Neuronal stem cell (in vitro differentiated cells): ENCODE data around the gene HEXD.

Source experiments
- DNase-seq: peaks from one replicate; pipeline ENCODE4 v3.0.0-alpha.2; 2013; ENCODE audit warnings: low spot score
- H2AFZ ChIP-seq: one replicate; pipeline ENCODE4 v1.6.1; 2013; ENCODE audit warnings: mild to moderate bottlenecking, low read length, inconsistent platforms
- H2AK5ac ChIP-seq: 2 replicates; pipeline ENCODE4 v1.6.1; 2013; ENCODE audit warnings: low read depth, mild to moderate bottlenecking, inconsistent platforms, low read length, moderate library complexity, mixed read lengths
- H2BK120ac ChIP-seq: 2 replicates; pipeline ENCODE4 v1.6.1; 2013; ENCODE audit warnings: low read depth, mild to moderate bottlenecking, inconsistent platforms, low read length, moderate library complexity, mixed read lengths
- H2BK12ac ChIP-seq: one replicate; pipeline ENCODE4 v1.6.1; 2013; ENCODE audit warnings: low read length, inconsistent platforms
- H2BK15ac ChIP-seq: 2 replicates; pipeline ENCODE4 v1.6.1; 2013; ENCODE audit warnings: mild to moderate bottlenecking, low read length, inconsistent platforms, mixed read lengths
- H2BK5ac ChIP-seq: one replicate; pipeline ENCODE4 v1.6.1; 2013; ENCODE audit warnings: inconsistent platforms, mild to moderate bottlenecking, low read length, moderate library complexity
- H3K14ac ChIP-seq: one replicate; pipeline ENCODE4 v1.6.1; 2013; ENCODE audit warnings: low read length, inconsistent platforms
- H3K18ac ChIP-seq: 2 replicates; pipeline ENCODE4 v1.6.1; 2013; ENCODE audit warnings: low read length, inconsistent platforms
- H3K23ac ChIP-seq: 2 replicates; pipeline ENCODE4 v1.6.1; 2013; ENCODE audit warnings: low read depth, mild to moderate bottlenecking, mixed read lengths, low read length, inconsistent platforms; ENCODE audit not compliant: poor library complexity
- H3K27ac ChIP-seq: replicated peaks from 3 replicates; pipeline ENCODE4 v1.5.1; 2013; ENCODE audit warnings: low read length, inconsistent platforms
- H3K27me3 ChIP-seq, 3 experiments: 2 replicates each; pipeline ENCODE4 v1.6.1; 2013; ENCODE audit warnings: low read length in 3 of 3, mild to moderate bottlenecking in 2 of 3, inconsistent platforms in 1 of 3, low read depth in 1 of 3, mixed read lengths in 1 of 3, moderate library complexity in 1 of 3; ENCODE audit not compliant: control insufficient read depth in 3 of 3, insufficient read depth in 3 of 3
- H3K36me3 ChIP-seq, 2 donors: replicated peaks in 1 of 2; 2 replicates each; pipeline ENCODE4 v1.6.1; 2013; ENCODE audit warnings: low read length in 2 of 2; ENCODE audit not compliant: control insufficient read depth in 2 of 2, insufficient read depth in 2 of 2
- H3K4ac ChIP-seq: 2 replicates; pipeline ENCODE4 v1.6.1; 2013; ENCODE audit warnings: inconsistent platforms, mild to moderate bottlenecking, low read length, moderate library complexity
- H3K4me1 ChIP-seq, 2 donors: 1 replicate in 1 of 2; 2 replicates in 1 of 2; pipeline ENCODE4 v1.6.1; 2013; ENCODE audit warnings: low read length in 2 of 2, low read depth in 1 of 2; ENCODE audit not compliant: control insufficient read depth in 2 of 2, insufficient read depth in 1 of 2
- H3K4me2 ChIP-seq: one replicate; pipeline ENCODE4 v1.6.1; 2013; ENCODE audit warnings: mild to moderate bottlenecking, low read length, inconsistent platforms; ENCODE audit not compliant: insufficient read depth, poor library complexity, severe bottlenecking
- H3K4me3 ChIP-seq, 2 donors: 2 replicates each; pipeline ENCODE4 v1.5.1; 2013; ENCODE audit warnings: low read length in 2 of 2, mild to moderate bottlenecking in 2 of 2, inconsistent platforms in 1 of 2, moderate library complexity in 1 of 2
- H3K79me1 ChIP-seq: one replicate; pipeline ENCODE4 v1.6.1; 2013; ENCODE audit warnings: low read depth, mild to moderate bottlenecking, inconsistent platforms, low read length, moderate library complexity
- H3K9ac ChIP-seq: one replicate; pipeline ENCODE4 v1.6.1; 2013; ENCODE audit warnings: mild to moderate bottlenecking, low read depth, low read length, inconsistent platforms; ENCODE audit not compliant: poor library complexity
- H3K9me3 ChIP-seq, 2 donors: replicated peaks in 1 of 2; 2 replicates each; pipeline versions ENCODE3 to v1.6.1; 2013; ENCODE audit warnings: low read length in 2 of 2, mild to moderate bottlenecking in 2 of 2, inconsistent platforms in 1 of 2, low read depth in 1 of 2, mixed read lengths in 1 of 2, moderate library complexity in 1 of 2; ENCODE audit not compliant: control insufficient read depth in 2 of 2, insufficient read depth in 1 of 2
- H4K8ac ChIP-seq: one replicate; pipeline ENCODE4 v1.6.1; 2013; ENCODE audit warnings: low read depth, mild to moderate bottlenecking, inconsistent platforms, low read length, moderate library complexity
- H4K91ac ChIP-seq: one replicate; pipeline ENCODE4 v1.6.1; 2013; ENCODE audit warnings: low read length, low read depth, mild to moderate bottlenecking, inconsistent platforms; ENCODE audit not compliant: poor library complexity
- WGBS, 2 donors: extraction: QIAGEN DNeasy Blood & Tissue Kit; methylation state at CpG; one replicate each; pipeline ENCODE4 v1.1.7; 2013; ENCODE audit warnings: missing lambda C conversion rate in 2 of 2, mixed read lengths in 1 of 2; ENCODE audit not compliant: insufficient read length in 2 of 2, insufficient replicate concordance in 1 of 2; ENCODE audit errors: extremely low coverage in 2 of 2; 5-methylcytosine and 5-hydroxymethylcytosine counted together

Gene HEXD

DNA sequence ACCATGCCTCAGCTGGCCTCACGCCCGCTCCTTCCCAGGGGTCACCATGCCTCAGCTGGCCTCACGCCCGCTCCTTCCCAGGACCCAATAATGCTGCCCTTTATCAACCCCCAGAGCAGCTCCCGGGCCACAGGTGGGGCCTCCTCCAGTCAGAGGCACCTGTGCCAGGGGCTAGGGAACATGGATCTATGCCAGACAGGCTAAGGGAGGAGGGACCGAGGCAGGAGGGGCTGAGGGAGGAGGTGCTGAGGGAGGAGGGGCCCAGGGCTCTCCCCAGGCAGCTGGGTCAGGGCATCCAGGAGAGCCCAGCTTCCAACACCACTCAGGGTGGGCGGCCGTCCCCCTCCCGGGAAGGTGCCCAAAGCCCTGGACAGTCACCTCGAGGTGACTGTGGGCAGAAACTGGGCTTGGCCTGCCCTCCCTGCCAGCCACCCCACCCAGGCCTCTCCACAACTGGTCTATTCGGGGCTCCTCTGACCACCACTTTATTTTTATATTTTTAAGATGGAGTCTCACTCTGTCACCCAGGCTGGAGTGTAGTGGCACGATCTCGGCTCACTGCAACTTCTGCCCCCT, 27.2 kb upstream of the HEXD start:
- no peak overlapping the region for H3K23ac ChIP-seq
- no peak overlapping the region for H3K18ac ChIP-seq
- H3K27ac ChIP-seq, result no peak overlapping the region
- no peak overlapping the region for H3K14ac ChIP-seq
- no peak overlapping the region for H2AK5ac ChIP-seq
- H2BK120ac ChIP-seq, result no peak overlapping the region
- H3K27me3 ChIP-seq, result no peaks in the 10 kb centered on the region
- no peak overlapping the region for H3K4me3 ChIP-seq
- peaks cover 4 to 5% of the 10 kb centered on the region in 2 donors for H3K4me1 ChIP-seq
- no peak overlapping the region for H2AFZ ChIP-seq
- H3K4ac ChIP-seq, result no peak overlapping the region
- H2BK15ac ChIP-seq, result no peak overlapping the region
- H3K36me3 ChIP-seq, result peaks cover 4 to 29% of the 10 kb centered on the region in 2 donors
- WGBS, 2 donors, result no CpG with 5 or more reads among the region's 13 CpGs
- no peak for DNase-seq
- H4K91ac ChIP-seq, result no peak overlapping the region
- H3K79me1 ChIP-seq, result no peaks in the 10 kb centered on the region
- no peak overlapping the region for H2BK5ac ChIP-seq
- no peak overlapping the region for H4K8ac ChIP-seq
- no peak overlapping the region for H2BK12ac ChIP-seq
- no peaks in the 10 kb centered on the region for H3K9me3 ChIP-seq
- no peak overlapping the region for H3K4me2 ChIP-seq
- H3K9ac ChIP-seq, result no peak overlapping the region

DNA sequence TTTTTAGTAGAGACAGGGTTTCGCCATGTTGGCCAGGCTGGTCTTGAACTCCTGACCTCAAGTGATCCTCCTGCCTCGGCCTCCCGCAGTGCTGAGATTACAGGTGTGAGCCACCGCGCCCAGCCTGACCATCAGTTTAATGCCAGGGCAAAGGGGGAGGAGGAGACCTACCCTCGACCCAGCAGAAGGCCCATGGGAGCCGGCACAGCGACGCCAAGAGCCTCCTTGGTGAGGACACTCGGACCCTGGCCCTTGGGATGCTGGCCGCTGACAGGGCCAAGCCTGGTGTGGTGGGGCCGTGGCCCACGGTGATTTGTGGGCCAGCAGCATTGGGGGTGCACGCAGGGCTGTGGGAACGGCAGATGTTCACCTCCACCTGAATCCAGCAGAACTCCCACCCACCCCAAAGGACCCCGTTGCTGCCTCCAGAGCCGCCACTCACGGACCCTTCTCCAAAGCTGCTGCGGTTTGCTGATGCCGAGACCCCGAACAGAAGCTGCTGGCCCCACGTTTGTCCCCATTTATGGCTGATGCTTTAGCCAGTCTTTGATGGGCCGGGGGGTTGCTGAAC, 26.6 kb upstream of the HEXD start:
- Histone ChIP-seq H3K4ac (no peak overlapping the region), H3K4me1 (peaks cover 0 to 1% of the 10 kb centered on the region in 2 donors), H3K36me3 (peaks cover 4 to 29% of the 10 kb centered on the region in 2 donors), H2BK15ac (no peak overlapping the region), H2AK5ac (no peak overlapping the region), H3K9ac (no peak overlapping the region), H2BK120ac (no peak overlapping the region), H4K8ac (no peak overlapping the region), H4K91ac (no peak overlapping the region), H2AFZ (no peak overlapping the region), H3K27me3 (no peaks in the 10 kb centered on the region), H2BK12ac (no peak overlapping the region), H3K27ac (no peak overlapping the region), H3K18ac (no peak overlapping the region), H3K14ac (no peak overlapping the region), H2BK5ac (no peak overlapping the region), H3K79me1 (no peaks in the 10 kb centered on the region), H3K4me2 (no peak overlapping the region), H3K23ac (no peak overlapping the region), H3K9me3 (no peaks in the 10 kb centered on the region), H3K4me3 (no peak overlapping the region)
- WGBS, 2 donors, result no CpG with 5 or more reads among the region's 23 CpGs
- no peak for DNase-seq

DNA sequence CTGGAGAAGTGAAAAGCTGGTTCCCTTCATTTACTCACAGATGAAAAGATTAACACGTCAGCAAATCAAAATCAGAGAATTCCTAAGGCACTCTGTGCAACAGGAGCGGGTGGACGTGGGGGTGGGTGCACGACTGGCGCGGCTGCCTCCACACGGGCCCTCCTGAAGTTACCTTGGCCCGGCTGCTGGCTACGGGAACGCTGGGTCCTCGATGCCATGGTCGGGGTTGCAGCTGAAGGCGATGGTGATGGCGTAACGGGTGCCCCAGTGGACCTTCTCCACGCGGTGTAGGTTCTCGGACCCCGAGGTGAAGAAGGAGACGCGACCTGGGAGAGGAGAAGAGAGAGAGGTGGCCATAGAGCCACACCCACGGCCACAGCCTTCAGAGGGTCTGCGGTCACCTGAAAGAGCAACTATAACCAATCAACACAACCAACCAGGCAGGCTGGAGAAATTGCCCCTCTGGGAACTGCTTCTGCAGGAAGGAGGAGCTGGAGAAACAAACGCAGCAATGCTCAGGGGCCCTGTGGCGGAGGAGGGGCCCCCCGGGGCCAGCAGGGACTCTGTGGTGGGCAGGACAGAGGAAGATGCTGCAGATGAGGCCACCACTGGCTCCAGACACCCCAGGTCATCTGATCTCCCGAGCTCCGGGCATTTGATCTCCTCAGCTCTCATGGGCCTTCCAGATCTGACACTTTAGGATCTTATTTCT, 25.8 kb upstream of the HEXD start:
- H3K4me3 ChIP-seq, result no peak overlapping the region
- H4K8ac ChIP-seq, result no peak overlapping the region
- no peak overlapping the region for H2AFZ ChIP-seq
- no peaks in the 10 kb centered on the region for H3K9me3 ChIP-seq
- H3K27me3 ChIP-seq, result no peaks in the 10 kb centered on the region
- no peak overlapping the region for H2BK12ac ChIP-seq
- no peak overlapping the region for H2BK15ac ChIP-seq
- H3K4me1 ChIP-seq, result no peaks in the 10 kb centered on the region
- WGBS, 2 donors, result no CpG with 5 or more reads among the region's 28 CpGs
- H3K23ac ChIP-seq, result no peak overlapping the region
- H3K36me3 ChIP-seq, result peaks cover 4 to 29% of the 10 kb centered on the region in 2 donors
- H2AK5ac ChIP-seq, result no peak overlapping the region
- DNase-seq, result no peak
- no peak overlapping the region for H3K14ac ChIP-seq
- H3K79me1 ChIP-seq, result no peaks in the 10 kb centered on the region
- no peak overlapping the region for H3K27ac ChIP-seq
- H3K4ac ChIP-seq, result no peak overlapping the region
- no peak overlapping the region for H2BK120ac ChIP-seq
- no peak overlapping the region for H3K9ac ChIP-seq
- H3K4me2 ChIP-seq, result no peak overlapping the region
- no peak overlapping the region for H4K91ac ChIP-seq
- H3K18ac ChIP-seq, result no peak overlapping the region
- H2BK5ac ChIP-seq, result no peak overlapping the region

DNA sequence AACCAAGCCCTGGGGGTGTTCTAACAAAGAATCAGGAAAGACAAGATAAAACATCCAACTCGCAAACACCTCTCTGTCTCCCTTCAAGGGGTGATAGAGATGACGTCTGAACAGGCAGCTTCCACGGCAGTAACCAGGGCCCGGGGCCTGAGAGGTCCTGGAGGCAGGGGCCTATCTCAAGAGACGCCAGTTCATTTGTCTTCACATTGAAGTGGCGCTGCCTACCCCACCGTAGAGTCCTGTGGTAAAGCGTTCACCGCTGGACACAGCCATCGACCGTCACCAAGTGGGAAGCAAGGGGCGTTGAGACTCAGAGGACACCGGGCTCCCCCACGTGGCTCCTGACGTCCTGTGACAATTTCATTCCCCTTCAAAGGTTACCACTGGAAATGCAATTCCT, 25.2 kb upstream of the HEXD start:
- Histone ChIP-seq H3K4ac (no peak overlapping the region), H3K4me1 (no peaks in the 10 kb centered on the region), H4K91ac (no peak overlapping the region), H2BK15ac (no peak overlapping the region), H4K8ac (no peak overlapping the region), H2BK5ac (no peak overlapping the region), H3K79me1 (peaks cover 3% of the 10 kb centered on the region), H3K9ac (no peak overlapping the region), H3K4me3 (no peak overlapping the region), H3K27me3 (no peaks in the 10 kb centered on the region), H2AK5ac (no peak overlapping the region), H3K36me3 (peaks cover 4 to 34% of the 10 kb centered on the region in 2 donors), H3K27ac (no peak overlapping the region), H2BK120ac (no peak overlapping the region), H3K9me3 (no peaks in the 10 kb centered on the region), H3K18ac (no peak overlapping the region), H2BK12ac (no peak overlapping the region), H3K14ac (no peak overlapping the region), H3K23ac (no peak overlapping the region), H2AFZ (no peak overlapping the region), H3K4me2 (no peak overlapping the region)
- no peak for DNase-seq
- WGBS, 2 donors, result no CpG with 5 or more reads among the region's 15 CpGs
